HL-60/S4 treated with retinoic acid at 250 ng/mL for 4 days and 3 days (cell line): Measurements from ENCODE around the gene STARD5.
"Not testable (repeated sequence)": the region's sequence is repeated elsewhere in the genome, so short reads cannot be mapped to it uniquely, and the experiment has no call there.

Experiments
- in situ Hi-C: fragments of 300-500 bp; cut with MboI; formaldehyde crosslinking; loops from 2 replicates; pipeline ENCODE4 v1.7.0; 2022; ENCODE audit warnings: low sequenced_read_pairs

STARD5 gene

GRCh38 chr15:81323944-81324881, at the start of gene STARD5:
STARD5 (minus strand) TSS chr15:81324141; CDS start chr15:81324099, 42 bp downstream.
- in situ Hi-C loops, result no loop called here

GRCh38 chr15:81373176-81373575, 49.2 kb upstream of the STARD5 start:
- in situ Hi-C loops, result no loop called here

GRCh38 chr15:81372575-81372974, 48.6 kb upstream of the STARD5 start:
- in situ Hi-C loops, result no loop called here

GRCh38 chr15:81363718-81364500, 40.0 kb upstream of the STARD5 start:
- in situ Hi-C loops, result no loop called here

GRCh38 chr15:81363276-81363675, 39.3 kb upstream of the STARD5 start:
- in situ Hi-C loops, result no loop called here

- in situ Hi-C loops, result no loop called here
Measured at GRCh38 chr15:81362790-81363189, 38.8 kb upstream of the STARD5 start.

- in situ Hi-C loops, result no loop called here
Measured at GRCh38 chr15:81361891-81362290, 38.0 kb upstream of the STARD5 start.

- in situ Hi-C loops, result no loop called here
Measured at GRCh38 chr15:81360491-81360890, 36.5 kb upstream of the STARD5 start.

GRCh38 chr15:81358248-81358647, 34.3 kb upstream of the STARD5 start:
- in situ Hi-C loops, result no loop called here

- in situ Hi-C loops, result no loop called here
Measured at GRCh38 chr15:81357180-81357686, 33.3 kb upstream of the STARD5 start.

- in situ Hi-C loops, result no loop called here
Measured at GRCh38 chr15:81356252-81356651, 32.3 kb upstream of the STARD5 start.

- in situ Hi-C loops, result no loop called here
Measured at GRCh38 chr15:81351651-81352050, 27.7 kb upstream of the STARD5 start.

GRCh38 chr15:81349271-81349670, 25.3 kb upstream of the STARD5 start:
- in situ Hi-C loops, result no loop called here

GRCh38 chr15:81348691-81349090, 24.8 kb upstream of the STARD5 start:
- in situ Hi-C loops, result not testable (repeated sequence)

- in situ Hi-C loops, result no loop called here
Measured at GRCh38 chr15:81347910-81348309, 24.0 kb upstream of the STARD5 start.

- in situ Hi-C loops, result no loop called here
Measured at GRCh38 chr15:81346611-81347010, 22.7 kb upstream of the STARD5 start.

GRCh38 chr15:81343371-81343770, 19.4 kb upstream of the STARD5 start:
- in situ Hi-C loops, result no loop called here

GRCh38 chr15:81341351-81341750, 17.4 kb upstream of the STARD5 start:
- in situ Hi-C loops, result no loop called here

- in situ Hi-C loops, result no loop called here
Measured at GRCh38 chr15:81339851-81340250, 15.9 kb upstream of the STARD5 start.

GRCh38 chr15:81339321-81339720, 15.4 kb upstream of the STARD5 start:
- in situ Hi-C loops, result no loop called here

- in situ Hi-C loops, result no loop called here
Measured at GRCh38 chr15:81338170-81339007, 14.4 kb upstream of the STARD5 start.
